Stimulated activated CD4-positive, alpha-beta T cell treated with anti-CD3 and anti-CD28 coated beads, TNF-alpha, amount 100 ng/mL, for 4 hours (primary cell): ENCODE data around the gene BMP6.

ENCODE experiments used
- DNase-seq, 3 experiments: peaks; one replicate each; pipeline ENCODE4 v3.0.0-alpha.2; 2020; ENCODE audit warnings: low read depth in 3 of 3

Gene BMP6

GRCh38 chr6:7719364-7719850, 6.5 kb upstream of the BMP6 start:
- DNase-seq: no peak

GRCh38 chr6:7720346-7720745, 5.6 kb upstream of the BMP6 start:
- DNase-seq: no peak

GRCh38 chr6:7721649-7722048, 4.2 kb upstream of the BMP6 start:
- DNase-seq: no peak

GRCh38 chr6:7723041-7723447, 2.9 kb upstream of the BMP6 start:
- peak; percentile 19 to 43 (median 37) for DNase-seq

GRCh38 chr6:7723554-7723953, 2.3 kb upstream of the BMP6 start:
- DNase-seq: no peak

GRCh38 chr6:7725412-7725811, 487 bp upstream of the BMP6 start:
- no peak for DNase-seq

GRCh38 chr6:7726416-7727085, 652 bp downstream of the BMP6 start:
- DNase-seq: no peak

GRCh38 chr6:7727086-7727945, 1.4 kb downstream of the BMP6 start:
- DNase-seq: no peak

DNA sequence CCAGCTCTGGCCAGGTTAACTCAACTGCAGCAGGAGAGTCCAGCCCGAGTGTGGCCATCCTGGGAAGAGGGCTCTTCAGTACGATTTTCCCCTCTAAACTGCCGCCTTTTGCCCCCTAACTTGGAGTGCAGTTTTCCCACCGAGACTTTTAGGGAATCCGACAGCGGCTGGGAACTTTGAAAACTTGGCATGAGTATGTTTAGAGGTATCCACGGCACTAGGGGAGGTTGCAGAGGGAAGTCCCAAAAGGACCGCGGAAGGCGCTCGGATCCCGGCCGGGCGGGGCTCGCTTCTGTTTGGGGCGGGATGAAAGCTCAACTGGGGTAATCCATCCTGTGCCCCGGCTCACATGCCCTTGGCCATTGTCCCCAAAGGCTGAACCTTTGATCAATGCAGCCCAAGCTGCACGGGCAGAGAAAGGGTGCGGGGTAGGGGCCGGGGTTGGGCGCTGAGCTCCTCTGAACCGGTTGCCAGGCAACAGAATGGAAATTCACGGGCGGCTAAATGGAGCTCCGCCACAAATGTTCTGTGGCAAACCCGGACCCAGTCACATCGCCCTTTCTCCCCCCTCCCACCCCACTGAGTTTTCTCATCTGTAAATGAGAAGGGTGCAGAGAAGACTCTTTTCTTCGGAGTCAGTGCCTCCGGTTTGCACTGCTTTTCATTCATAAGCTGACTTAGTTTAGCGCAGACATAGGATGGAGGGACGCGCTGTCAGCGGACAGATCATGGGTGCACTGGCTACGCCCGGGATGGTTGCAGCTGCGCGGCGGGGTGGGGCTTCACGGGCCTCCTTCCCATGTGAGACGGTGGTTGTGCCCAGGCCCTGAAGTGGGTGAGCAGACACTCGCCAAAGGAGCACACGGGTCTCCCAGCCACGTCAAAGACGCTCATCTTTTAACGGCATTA, 2.3 kb downstream of the BMP6 start:
- DNase-seq: no peak

- no peak for DNase-seq
Measured at GRCh38 chr6:7728855-7729590, 3.1 kb downstream of the BMP6 start.

- DNase-seq: no peak
Measured at GRCh38 chr6:7730001-7730783, 4.3 kb downstream of the BMP6 start.

DNA sequence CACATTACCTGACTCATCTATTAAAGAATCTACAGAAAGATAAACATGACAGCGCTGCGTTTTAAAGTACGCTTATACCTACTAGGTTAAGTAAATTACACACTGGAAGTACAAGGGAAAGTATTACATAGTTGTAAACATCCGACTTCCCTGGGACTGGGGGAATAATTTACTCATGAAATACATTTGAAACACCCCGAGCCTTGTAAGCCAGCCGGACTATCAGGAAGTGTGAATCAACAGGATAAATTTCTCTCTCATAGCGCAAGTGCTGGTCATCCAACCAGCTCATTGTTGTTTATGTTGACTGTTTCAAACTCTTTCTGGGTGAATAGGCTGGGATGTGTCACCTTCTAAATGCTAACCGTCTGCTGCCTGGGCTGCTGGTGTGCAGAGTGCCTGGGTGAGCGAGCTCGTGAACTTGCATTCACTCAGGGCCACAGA, 4.9 kb downstream of the BMP6 start:
- no peak for DNase-seq

DNA sequence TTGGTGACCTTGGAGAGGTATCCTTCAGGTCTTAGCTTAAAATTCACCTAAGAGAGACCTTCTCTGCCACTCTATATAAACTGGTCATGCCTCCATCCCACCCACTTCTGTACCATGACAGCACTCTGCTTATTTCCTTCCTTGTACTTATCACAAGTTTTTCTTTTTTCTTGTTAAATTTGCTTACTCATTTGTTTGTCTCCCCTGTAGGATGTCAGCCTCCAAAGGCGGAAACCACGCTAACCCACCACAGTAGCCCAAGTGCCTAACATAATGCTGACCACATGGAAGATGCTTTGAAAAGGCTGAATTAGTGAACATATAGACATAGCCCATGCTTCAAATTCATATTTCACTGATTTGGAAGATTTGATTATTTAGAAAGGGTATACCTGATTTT, 5.4 kb downstream of the BMP6 start:
- no peak for DNase-seq

DNA sequence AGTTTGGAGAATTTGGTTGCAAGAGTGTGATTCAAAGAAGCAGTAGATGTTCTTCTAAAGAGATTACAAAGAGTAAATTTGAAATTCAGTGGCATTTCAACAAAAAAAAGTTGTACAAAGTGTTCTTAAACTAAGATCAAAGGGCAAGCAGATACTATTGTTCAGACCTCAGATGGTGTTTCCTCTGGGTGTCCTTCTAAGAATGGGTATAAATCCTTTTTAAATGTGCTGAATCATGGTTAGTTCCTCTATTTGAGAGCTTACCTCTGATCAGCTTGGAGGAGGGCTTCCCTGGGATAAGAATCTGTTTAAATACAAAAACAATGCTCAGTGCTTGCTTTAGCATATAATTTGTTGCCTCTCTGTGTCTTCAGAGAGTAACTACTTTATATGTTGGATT, 6.3 kb downstream of the BMP6 start:
- no peak for DNase-seq

GRCh38 chr6:7734707-7735383, 8.9 kb downstream of the BMP6 start:
- no peak for DNase-seq

DNA sequence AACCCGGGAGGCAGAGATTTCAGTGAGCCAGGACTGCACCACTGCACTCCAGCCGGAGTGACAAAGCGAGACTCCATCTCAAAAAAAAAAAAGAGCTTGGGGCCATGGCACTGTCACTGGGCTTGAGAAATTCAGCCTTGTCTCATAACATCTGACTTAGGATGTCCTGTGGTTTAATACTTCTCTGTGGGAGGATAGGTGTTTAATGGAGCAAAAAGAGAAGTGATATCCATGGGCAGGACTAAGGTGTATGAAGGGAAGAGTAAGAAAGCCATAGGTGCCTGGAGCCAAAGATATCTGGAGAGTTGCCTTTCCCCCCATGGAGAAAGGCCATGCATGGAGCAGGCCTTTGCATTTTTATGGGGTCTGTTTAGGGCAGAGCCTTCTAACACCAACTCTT, 11.2 kb downstream of the BMP6 start:
- no peak for DNase-seq

DNA sequence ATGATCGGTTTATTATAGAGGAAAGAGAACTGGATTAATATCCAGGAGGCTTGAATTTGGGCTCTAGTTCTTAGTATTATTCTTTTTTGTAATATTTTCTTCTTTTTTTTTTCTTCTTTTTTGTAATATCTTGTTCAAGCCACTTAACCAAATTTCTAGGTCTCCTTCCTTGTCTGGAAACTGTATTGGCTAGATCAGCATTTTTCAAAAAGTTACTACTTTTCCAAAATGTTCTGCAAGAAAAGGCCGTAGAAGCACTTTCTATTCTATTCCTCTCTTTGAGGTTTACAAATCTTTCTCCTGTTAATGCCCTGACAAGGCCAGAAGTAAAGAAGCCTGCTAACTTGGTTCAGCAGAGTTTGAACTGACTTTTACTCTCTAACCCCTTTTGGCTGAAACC, 12.0 kb downstream of the BMP6 start:
- no peak for DNase-seq

DNA sequence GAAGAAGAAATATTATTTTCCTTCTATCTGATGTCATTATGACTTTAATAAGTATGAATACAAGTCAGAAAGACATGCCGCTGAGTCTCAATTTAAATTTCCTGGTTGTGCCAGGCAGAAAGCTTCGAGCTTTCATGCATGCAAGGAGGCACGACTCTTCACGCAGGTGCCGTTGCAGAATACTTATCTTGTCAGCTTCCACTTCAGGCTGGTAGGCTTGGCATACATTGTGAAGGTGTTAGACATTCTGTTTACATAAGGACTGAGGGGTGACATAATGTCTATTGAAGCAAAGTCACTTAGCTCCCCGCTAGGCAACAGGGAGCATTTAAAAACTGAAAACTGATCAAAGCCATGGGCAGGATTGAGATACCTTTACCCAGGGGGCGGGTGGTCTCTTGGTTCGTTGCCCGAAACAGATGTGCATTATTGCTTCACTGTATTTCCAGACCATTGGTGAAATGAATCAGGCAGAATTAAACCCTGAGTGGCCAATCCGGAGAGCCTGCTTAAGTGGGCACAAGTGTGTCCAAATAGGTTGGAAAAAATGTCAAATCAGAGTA, 16.4 kb downstream of the BMP6 start:
- no peak for DNase-seq

GRCh38 chr6:7745942-7746341, 20.0 kb downstream of the BMP6 start:
- DNase-seq: no peak

GRCh38 chr6:7747016-7747415, 21.1 kb downstream of the BMP6 start:
- no peak for DNase-seq
